Measurements from ENCODE around the gene HCN2. TPM values are rescaled to one million over a fixed set of nuclear protein-coding genes. Genes with fewer than 3 reads are reported as not detected.
A peak's percentile ranks its signal among the peaks of the same experiment; 100 is the strongest.

The HCN2 gene
- total and polyA plus RNA-seq, 2 of the 13 experiments (the other 11 are each of a cell fraction or from before 2014, with no cell fraction given): 0.01 TPM; not detected in 1

DNA sequence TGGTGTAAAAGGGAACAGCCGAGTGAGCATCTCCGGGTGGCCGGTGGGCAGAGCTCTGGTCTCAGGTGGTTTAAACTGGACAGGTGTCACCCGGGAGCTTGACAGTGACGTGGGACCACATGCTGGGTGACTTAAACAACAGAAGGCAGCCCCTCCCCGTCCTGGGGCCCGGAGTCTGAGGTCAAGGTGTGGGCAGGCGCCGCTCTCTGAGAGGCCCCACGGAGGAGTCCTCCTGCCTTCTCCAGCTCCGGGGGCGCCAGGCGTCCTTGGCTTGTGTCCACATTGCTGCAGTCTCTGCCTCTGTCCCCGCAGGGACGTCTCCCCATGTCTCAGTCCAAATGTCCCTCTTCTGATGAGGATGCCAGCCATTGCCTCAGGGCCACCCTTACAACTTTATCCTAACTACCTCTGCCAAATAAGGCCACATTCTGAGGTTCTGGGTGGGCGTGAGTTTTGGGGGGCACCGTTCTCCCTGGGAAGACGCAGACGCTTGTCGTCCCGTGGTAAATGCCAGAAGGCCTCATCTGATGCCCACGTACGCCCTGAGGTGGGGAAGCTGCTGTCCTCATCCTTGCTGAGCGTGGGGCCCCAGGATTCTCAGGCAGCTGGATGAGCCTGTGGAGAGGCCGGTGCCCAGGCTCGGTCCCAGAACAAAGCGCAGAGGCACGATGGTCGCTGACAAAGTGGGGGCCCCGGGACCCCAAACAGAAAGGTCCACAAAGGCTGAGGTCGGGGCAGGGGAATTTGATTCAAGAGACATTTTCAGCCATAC, 32.9 kb upstream of the HCN2 start (continued):
- no peak for TF ChIP-seq BORCS8-MEF2B (CRISPR knock-in tag; IDR thresholded peaks at IDR 0.05)
- TF ChIP-seq CHD4 (IDR thresholded peaks at IDR 0.05; ENCODE audit: borderline replicate concordance, low read length): no peak
- no peak for TF ChIP-seq ZC3H13 (CRISPR knock-in tag; IDR thresholded peaks at IDR 0.05)
- TF ChIP-seq ZNF460 (CRISPR knock-in tag; IDR thresholded peaks at IDR 0.05; ENCODE audit: borderline replicate concordance): no peak; the same call in 1 of the 2 replicates
- no peak for TF ChIP-seq KLF11 (CRISPR knock-in tag; IDR thresholded peaks at IDR 0.05)
- no peak for TF ChIP-seq KLF13 (CRISPR knock-in tag; IDR thresholded peaks at IDR 0.05)
- TF ChIP-seq, protein P1, sequence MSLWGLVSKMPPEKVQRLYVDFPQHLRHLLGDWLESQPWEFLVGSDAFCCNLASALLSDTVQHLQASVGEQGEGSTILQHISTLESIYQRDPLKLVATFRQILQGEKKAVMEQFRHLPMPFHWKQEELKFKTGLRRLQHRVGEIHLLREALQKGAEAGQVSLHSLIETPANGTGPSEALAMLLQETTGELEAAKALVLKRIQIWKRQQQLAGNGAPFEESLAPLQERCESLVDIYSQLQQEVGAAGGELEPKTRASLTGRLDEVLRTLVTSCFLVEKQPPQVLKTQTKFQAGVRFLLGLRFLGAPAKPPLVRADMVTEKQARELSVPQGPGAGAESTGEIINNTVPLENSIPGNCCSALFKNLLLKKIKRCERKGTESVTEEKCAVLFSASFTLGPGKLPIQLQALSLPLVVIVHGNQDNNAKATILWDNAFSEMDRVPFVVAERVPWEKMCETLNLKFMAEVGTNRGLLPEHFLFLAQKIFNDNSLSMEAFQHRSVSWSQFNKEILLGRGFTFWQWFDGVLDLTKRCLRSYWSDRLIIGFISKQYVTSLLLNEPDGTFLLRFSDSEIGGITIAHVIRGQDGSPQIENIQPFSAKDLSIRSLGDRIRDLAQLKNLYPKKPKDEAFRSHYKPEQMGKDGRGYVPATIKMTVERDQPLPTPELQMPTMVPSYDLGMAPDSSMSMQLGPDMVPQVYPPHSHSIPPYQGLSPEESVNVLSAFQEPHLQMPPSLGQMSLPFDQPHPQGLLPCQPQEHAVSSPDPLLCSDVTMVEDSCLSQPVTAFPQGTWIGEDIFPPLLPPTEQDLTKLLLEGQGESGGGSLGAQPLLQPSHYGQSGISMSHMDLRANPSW (CRISPR knock-in tag; IDR thresholded peaks at IDR 0.05; ENCODE audit: borderline replicate concordance): no peak
- TF ChIP-seq POGZ (CRISPR knock-in tag; IDR thresholded peaks at IDR 0.05): no peak
- no peak for TF ChIP-seq XRCC5 (optimal IDR thresholded peaks at IDR 0.05; ENCODE audit: low read length)
- TF ChIP-seq GABPA (IDR thresholded peaks at IDR 0.05; ENCODE audit: low read depth, low read length): no peak
- no peak for TF ChIP-seq GABPA (CRISPR knock-in tag; IDR thresholded peaks at IDR 0.05; ENCODE audit: low read depth)
- TF ChIP-seq, protein P2, sequence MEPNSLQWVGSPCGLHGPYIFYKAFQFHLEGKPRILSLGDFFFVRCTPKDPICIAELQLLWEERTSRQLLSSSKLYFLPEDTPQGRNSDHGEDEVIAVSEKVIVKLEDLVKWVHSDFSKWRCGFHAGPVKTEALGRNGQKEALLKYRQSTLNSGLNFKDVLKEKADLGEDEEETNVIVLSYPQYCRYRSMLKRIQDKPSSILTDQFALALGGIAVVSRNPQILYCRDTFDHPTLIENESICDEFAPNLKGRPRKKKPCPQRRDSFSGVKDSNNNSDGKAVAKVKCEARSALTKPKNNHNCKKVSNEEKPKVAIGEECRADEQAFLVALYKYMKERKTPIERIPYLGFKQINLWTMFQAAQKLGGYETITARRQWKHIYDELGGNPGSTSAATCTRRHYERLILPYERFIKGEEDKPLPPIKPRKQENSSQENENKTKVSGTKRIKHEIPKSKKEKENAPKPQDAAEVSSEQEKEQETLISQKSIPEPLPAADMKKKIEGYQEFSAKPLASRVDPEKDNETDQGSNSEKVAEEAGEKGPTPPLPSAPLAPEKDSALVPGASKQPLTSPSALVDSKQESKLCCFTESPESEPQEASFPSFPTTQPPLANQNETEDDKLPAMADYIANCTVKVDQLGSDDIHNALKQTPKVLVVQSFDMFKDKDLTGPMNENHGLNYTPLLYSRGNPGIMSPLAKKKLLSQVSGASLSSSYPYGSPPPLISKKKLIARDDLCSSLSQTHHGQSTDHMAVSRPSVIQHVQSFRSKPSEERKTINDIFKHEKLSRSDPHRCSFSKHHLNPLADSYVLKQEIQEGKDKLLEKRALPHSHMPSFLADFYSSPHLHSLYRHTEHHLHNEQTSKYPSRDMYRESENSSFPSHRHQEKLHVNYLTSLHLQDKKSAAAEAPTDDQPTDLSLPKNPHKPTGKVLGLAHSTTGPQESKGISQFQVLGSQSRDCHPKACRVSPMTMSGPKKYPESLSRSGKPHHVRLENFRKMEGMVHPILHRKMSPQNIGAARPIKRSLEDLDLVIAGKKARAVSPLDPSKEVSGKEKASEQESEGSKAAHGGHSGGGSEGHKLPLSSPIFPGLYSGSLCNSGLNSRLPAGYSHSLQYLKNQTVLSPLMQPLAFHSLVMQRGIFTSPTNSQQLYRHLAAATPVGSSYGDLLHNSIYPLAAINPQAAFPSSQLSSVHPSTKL (CRISPR knock-in tag; IDR thresholded peaks at IDR 0.05): 0 out of 2 replicates have a peak, but pooled peaks have one; percentile 16
- TF ChIP-seq FLYWCH1 (CRISPR knock-in tag; IDR thresholded peaks at IDR 0.05): no peak
- TF ChIP-seq ZNF749 (CRISPR knock-in tag; IDR thresholded peaks at IDR 0.05; ENCODE audit: borderline replicate concordance): no peak
- TF ChIP-seq, protein P3, sequence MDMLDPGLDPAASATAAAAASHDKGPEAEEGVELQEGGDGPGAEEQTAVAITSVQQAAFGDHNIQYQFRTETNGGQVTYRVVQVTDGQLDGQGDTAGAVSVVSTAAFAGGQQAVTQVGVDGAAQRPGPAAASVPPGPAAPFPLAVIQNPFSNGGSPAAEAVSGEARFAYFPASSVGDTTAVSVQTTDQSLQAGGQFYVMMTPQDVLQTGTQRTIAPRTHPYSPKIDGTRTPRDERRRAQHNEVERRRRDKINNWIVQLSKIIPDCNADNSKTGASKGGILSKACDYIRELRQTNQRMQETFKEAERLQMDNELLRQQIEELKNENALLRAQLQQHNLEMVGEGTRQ (IDR thresholded peaks at IDR 0.05; ENCODE audit: low read depth, low read length): no peak
- TF ChIP-seq, protein P3 (CRISPR knock-in tag; IDR thresholded peaks at IDR 0.05; ENCODE audit: borderline replicate concordance): no peak
- TF ChIP-seq ZNF598 (CRISPR knock-in tag; IDR thresholded peaks at IDR 0.05; ENCODE audit: borderline replicate concordance): no peak
- TF ChIP-seq, protein P4, sequence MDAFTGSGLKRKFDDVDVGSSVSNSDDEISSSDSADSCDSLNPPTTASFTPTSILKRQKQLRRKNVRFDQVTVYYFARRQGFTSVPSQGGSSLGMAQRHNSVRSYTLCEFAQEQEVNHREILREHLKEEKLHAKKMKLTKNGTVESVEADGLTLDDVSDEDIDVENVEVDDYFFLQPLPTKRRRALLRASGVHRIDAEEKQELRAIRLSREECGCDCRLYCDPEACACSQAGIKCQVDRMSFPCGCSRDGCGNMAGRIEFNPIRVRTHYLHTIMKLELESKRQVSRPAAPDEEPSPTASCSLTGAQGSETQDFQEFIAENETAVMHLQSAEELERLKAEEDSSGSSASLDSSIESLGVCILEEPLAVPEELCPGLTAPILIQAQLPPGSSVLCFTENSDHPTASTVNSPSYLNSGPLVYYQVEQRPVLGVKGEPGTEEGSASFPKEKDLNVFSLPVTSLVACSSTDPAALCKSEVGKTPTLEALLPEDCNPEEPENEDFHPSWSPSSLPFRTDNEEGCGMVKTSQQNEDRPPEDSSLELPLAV (CRISPR knock-in tag; conservative IDR thresholded peaks at IDR 0.05; ENCODE audit: low read depth): no peak
- no peak; the same call in 1 of the 2 replicates for TF ChIP-seq HOXA3 (CRISPR knock-in tag; IDR thresholded peaks at IDR 0.05)
- TF ChIP-seq ZNF44 (CRISPR knock-in tag; IDR thresholded peaks at IDR 0.05): no peak

All from HepG2 (cell line).